Hepatocyte (in vitro differentiated cells): ENCODE data around the gene MAP2K3. TPM values are rescaled to one million over a fixed set of nuclear protein-coding genes. Genes with fewer than 3 reads are reported as not detected.

ENCODE experiments used
- DNase-seq: peaks from one replicate; pipeline ENCODE4 v3.0.0-alpha.2; 2016; ENCODE audit warnings: low spot score
- H2AFZ ChIP-seq: fragments of 200-600 bp; sonication (generic); 2 replicates; pipeline ENCODE4 v1.6.0; 2016; ENCODE audit warnings: antibody characterized with exemption, mild to moderate bottlenecking
- H3K27ac ChIP-seq: fragments of 200-600 bp; sonication (generic); 2 replicates; pipeline ENCODE4 v1.5.1; 2016; ENCODE audit warnings: mild to moderate bottlenecking
- H3K27me3 ChIP-seq: fragments of 200-600 bp; sonication (generic); 2 replicates; pipeline ENCODE4 v1.6.1; 2016
- H3K36me3 ChIP-seq: fragments of 200-600 bp; sonication (generic); replicated peaks from 2 replicates; pipeline ENCODE4 v1.5.1; 2016; ENCODE audit warnings: low read depth; ENCODE audit not compliant: insufficient read depth
- H3K4me1 ChIP-seq: fragments of 200-600 bp; sonication (generic); 2 replicates; pipeline ENCODE4 v1.5.1; 2016; ENCODE audit warnings: mild to moderate bottlenecking, moderate library complexity; ENCODE audit not compliant: insufficient read depth
- H3K4me2 ChIP-seq: fragments of 200-600 bp; sonication (generic); 2 replicates; pipeline ENCODE4 v1.6.0; 2016
- H3K4me3 ChIP-seq: fragments of 200-600 bp; sonication (generic); 2 replicates; pipeline ENCODE4 v1.5.1; 2016; ENCODE audit warnings: mild to moderate bottlenecking
- H3K79me2 ChIP-seq: fragments of 200-600 bp; sonication (generic); 2 replicates; pipeline ENCODE4 v1.6.0; 2017; ENCODE audit warnings: mild to moderate bottlenecking
- H3K9me2 ChIP-seq: fragments of 200-600 bp; sonication (generic); replicated peaks from 2 replicates; pipeline ENCODE4 v1.6.0; 2017; ENCODE audit warnings: mild to moderate bottlenecking; ENCODE audit not compliant: insufficient read depth
- H3K9me3 ChIP-seq: fragments of 200-600 bp; sonication (generic); 2 replicates; pipeline ENCODE4 v1.5.1; 2016; ENCODE audit warnings: low read depth, mild to moderate bottlenecking
- H4K20me1 ChIP-seq: fragments of 200-600 bp; sonication (generic); 2 replicates; pipeline ENCODE4 v1.6.0; 2016; ENCODE audit warnings: mild to moderate bottlenecking; ENCODE audit not compliant: insufficient read depth, poor library complexity, severe bottlenecking
- EZH2 ChIP-seq: fragments of 200-600 bp; sonication (generic); IDR thresholded peaks from 2 replicates; pipeline ENCODE4 v1.6.1; 2016; ENCODE audit warnings: antibody characterized with exemption, mild to moderate bottlenecking, borderline replicate concordance
- EZH2phosphoT487 ChIP-seq: fragments of 200-600 bp; sonication (generic); IDR thresholded peaks from one replicate; pipeline ENCODE4 v1.6.1; 2018; ENCODE audit warnings: antibody characterized with exemption, mild to moderate bottlenecking, low read depth, moderate library complexity; ENCODE audit not compliant: unreplicated experiment, severe bottlenecking
- whole genome bisulfite sequencing: methylation state at CpG from one replicate; pipeline ENCODE4 v1.1.6; 2016; ENCODE audit warnings: low lambda C conversion rate; ENCODE audit errors: missing lambda C conversion rate; 5-methylcytosine and 5-hydroxymethylcytosine counted together
- polyA plus RNA-seq: library from polyadenylated mRNA; unstranded; fragments of >200 nt; fragmentation: Nextera tagmentation; extraction: Ambion mirVana; gene quantifications from 2 replicates; pipeline ENCODE4 v1.2.1, GENCODE V29; 2016
- total RNA-seq: library from RNA; depleted of rRNA; stranded (reverse); fragments of >200 nt; gene quantifications from 2 replicates; pipeline ENCODE4 v1.2.3, GENCODE V29; 2014
- TF ChIP-seq, protein P1 (sequence below): fragments of 200-600 bp; sonication (generic); IDR thresholded peaks from 2 replicates; pipeline ENCODE4 v1.5.1; 2016; ENCODE audit warnings: antibody characterized with exemption, mild to moderate bottlenecking; ENCODE audit not compliant: poor library complexity

Gene MAP2K3
- total and polyA plus RNA-seq, 2 experiments from 2014 or later: 21.8 to 62.4 TPM

DNA sequence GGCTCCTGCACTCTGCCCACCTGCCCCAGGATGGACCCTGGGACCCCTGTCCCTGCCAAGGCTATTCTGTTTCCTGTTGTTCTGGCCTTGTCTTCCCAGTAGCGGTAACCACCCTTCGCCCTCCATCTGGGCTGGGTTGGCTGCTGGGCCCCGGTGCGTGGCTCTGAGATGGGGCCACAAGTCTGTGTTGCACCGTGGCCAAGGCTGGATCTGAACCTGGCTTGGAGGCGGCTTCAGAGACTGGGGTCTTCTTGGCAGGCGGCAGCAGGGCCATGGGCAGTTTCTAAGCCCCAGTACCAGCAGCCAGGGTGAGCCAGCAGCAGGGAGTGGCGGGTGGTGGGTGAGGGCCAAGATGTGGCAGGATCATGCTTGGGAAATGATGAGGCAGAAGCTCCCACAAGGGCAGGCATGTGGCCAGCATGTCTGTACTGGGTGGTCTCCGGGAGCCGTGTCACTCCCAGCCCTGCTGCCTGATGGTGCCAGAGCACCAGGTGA is 12.6 kb downstream of the MAP2K3 start:
- Histone ChIP-seq H3K36me3 (no peaks in the 10 kb centered on the region), H3K27ac (no peak overlapping the region), H3K9me2 (no peaks in the 10 kb centered on the region), H3K4me3 (no peak overlapping the region), H3K4me2 (no peak overlapping the region), H3K4me1 (no peaks in the 10 kb centered on the region), H3K27me3 (no peaks in the 10 kb centered on the region), H3K9me3 (no peaks in the 10 kb centered on the region), H2AFZ (no peak overlapping the region), H3K79me2 (peaks cover 50% of the 10 kb centered on the region), H4K20me1 (peaks cover 46% of the 10 kb centered on the region)
- DNase-seq: no peak
- no peak for TF ChIP-seq EZH2
- TF ChIP-seq, protein P1, sequence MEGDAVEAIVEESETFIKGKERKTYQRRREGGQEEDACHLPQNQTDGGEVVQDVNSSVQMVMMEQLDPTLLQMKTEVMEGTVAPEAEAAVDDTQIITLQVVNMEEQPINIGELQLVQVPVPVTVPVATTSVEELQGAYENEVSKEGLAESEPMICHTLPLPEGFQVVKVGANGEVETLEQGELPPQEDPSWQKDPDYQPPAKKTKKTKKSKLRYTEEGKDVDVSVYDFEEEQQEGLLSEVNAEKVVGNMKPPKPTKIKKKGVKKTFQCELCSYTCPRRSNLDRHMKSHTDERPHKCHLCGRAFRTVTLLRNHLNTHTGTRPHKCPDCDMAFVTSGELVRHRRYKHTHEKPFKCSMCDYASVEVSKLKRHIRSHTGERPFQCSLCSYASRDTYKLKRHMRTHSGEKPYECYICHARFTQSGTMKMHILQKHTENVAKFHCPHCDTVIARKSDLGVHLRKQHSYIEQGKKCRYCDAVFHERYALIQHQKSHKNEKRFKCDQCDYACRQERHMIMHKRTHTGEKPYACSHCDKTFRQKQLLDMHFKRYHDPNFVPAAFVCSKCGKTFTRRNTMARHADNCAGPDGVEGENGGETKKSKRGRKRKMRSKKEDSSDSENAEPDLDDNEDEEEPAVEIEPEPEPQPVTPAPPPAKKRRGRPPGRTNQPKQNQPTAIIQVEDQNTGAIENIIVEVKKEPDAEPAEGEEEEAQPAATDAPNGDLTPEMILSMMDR: no peak
- TF ChIP-seq EZH2phosphoT487: no peak
- WGBS: 75% methylated on average over 10 of the region's 10 CpGs

GRCh38 chr17:21297597-21297996 is 13.1 kb downstream of the MAP2K3 start:
- no peaks in the 10 kb centered on the region for H3K9me2 ChIP-seq
- TF ChIP-seq EZH2phosphoT487 (no peak), EZH2 (no peak)
- TF ChIP-seq, protein P1: no peak
- H2AFZ ChIP-seq: no peak overlapping the region
- peaks cover 46% of the 10 kb centered on the region for H4K20me1 ChIP-seq
- no peak overlapping the region for H3K4me3 ChIP-seq
- no peaks in the 10 kb centered on the region for H3K9me3 ChIP-seq
- no peaks in the 10 kb centered on the region for H3K27me3 ChIP-seq
- H3K4me1 ChIP-seq: no peaks in the 10 kb centered on the region
- DNase-seq: no peak
- 68% methylated on average over 10 of the region's 10 CpGs for WGBS
- no peaks in the 10 kb centered on the region for H3K36me3 ChIP-seq
- no peak overlapping the region for H3K27ac ChIP-seq
- no peak overlapping the region for H3K4me2 ChIP-seq
- peaks cover 45% of the 10 kb centered on the region for H3K79me2 ChIP-seq

DNA sequence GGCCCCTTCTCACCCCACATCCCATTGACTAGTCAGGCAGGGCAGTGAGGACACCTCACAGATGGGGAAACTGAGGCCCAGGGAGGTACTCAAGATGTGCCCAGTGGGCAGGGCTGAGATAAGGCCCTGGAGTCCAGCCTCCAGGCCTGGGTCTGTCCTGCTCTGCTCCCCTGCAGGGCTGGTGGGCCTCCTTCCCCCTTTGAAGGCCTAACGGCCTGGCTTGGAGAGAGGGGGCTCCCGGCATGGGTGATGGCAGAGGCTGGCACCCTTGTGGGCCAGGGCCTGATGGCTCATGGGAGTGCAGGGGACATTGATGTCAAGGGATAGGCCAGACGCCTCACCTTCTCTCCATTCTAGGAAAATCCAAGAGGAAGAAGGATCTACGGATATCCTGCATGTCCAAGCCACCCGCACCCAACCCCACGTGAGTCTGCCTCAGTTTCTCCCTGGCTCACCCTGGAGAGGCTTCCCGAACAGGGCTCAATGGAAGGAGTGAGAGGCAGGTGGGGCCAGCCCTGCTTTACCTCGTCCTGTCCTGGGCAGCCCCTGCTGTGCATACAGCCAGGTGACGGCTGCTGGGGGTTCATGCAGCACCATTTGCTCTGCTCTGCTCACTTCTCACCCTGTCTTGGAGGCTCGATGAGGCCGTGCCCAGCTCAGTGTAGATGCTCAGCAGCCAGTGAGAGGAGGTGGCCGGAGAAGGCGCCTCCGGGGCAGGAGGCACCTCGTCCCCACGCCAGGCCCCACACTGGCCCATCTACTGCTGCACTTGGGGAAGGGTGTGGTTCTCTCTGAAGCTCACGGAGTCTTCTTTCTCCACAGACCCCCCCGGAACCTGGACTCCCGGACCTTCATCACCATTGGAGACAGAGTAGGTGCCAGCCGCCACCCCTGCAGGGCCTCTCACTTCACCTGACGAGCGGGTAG is 13.8 kb downstream of the MAP2K3 start:
- 81% methylated on average over 22 of the region's 22 CpGs for WGBS
- Histone ChIP-seq H2AFZ (no peak overlapping the region), H4K20me1 (peaks cover 41% of the 10 kb centered on the region), H3K36me3 (no peaks in the 10 kb centered on the region), H3K4me1 (no peaks in the 10 kb centered on the region), H3K27me3 (no peaks in the 10 kb centered on the region), H3K27ac (no peak overlapping the region), H3K4me3 (no peak overlapping the region), H3K4me2 (no peak overlapping the region), H3K79me2 (peaks cover 38% of the 10 kb centered on the region), H3K9me2 (no peaks in the 10 kb centered on the region), H3K9me3 (no peaks in the 10 kb centered on the region)
- TF ChIP-seq, protein P1: no peak
- DNase-seq: no peak
